Stomach (tissue), 9 donors: Measurements from ENCODE around the gene ALK. TPM values are rescaled to one million over a fixed set of nuclear protein-coding genes. Genes with fewer than 3 reads are reported as not detected.

Experiments
- DNase-seq, 2 donors: peaks; one replicate each; pipeline versions ENCODE4 v3.0.0 to v3.0.0-alpha.2; 2013 to 2019
- H3K27ac ChIP-seq, 5 donors: fragments of 200-600 bp in 4 of 5; sonication (generic) in 4 of 5; one replicate each; pipeline ENCODE4 v1.5.1; 2013 to 2019; ENCODE audit warnings: mild to moderate bottlenecking in 1 of 5, moderate library complexity in 1 of 5
- H3K27me3 ChIP-seq, 3 donors: fragments of 200-600 bp; sonication (generic); one replicate each; pipeline ENCODE4 v1.5.1; 2017 to 2019; ENCODE audit warnings: mixed run types in 1 of 3
- H3K36me3 ChIP-seq, 4 donors: fragments of 200-600 bp; sonication (generic); 1 replicate in 3 of 4; 2 replicates in 1 of 4; pipeline ENCODE4 v1.5.1; 2016 to 2019
- H3K4me1 ChIP-seq, 4 donors: fragments of 200-600 bp; sonication (generic); one replicate each; pipeline ENCODE4 v1.5.1; 2016 to 2019
- H3K4me3 ChIP-seq, 4 donors: fragments of 200-600 bp; sonication (generic) in 3 of 4; one replicate each; pipeline ENCODE4 v1.5.1; 2016 to 2019; ENCODE audit warnings: mild to moderate bottlenecking in 1 of 4
- H3K9me3 ChIP-seq, 4 donors: fragments of 200-600 bp; sonication (generic); one replicate each; pipeline ENCODE4 v1.5.1; 2016 to 2019
- CTCF ChIP-seq, 7 experiments: fragments of 450-650 bp in 4 of 7; fragments of 200-600 bp in 3 of 7; sonication (generic) in 3 of 7; IDR thresholded peaks; one replicate each; pipeline ENCODE4 v1.5.1; 2016 to 2019; ENCODE audit warnings: antibody characterized with exemption in 7 of 7, control low read depth in 2 of 7, mild to moderate bottlenecking in 1 of 7
- EP300 ChIP-seq: sonication (generic); formaldehyde crosslinking; IDR thresholded peaks from one replicate; pipeline ENCODE4 v1.6.1; 2017; ENCODE audit warnings: antibody characterized with exemption
- POLR2A ChIP-seq, 4 donors: fragments of 450-650 bp; IDR thresholded peaks; one replicate each; pipeline ENCODE4 v1.6.1; 2016; ENCODE audit warnings: antibody characterized with exemption in 4 of 4, control low read depth in 2 of 4, mild to moderate bottlenecking in 1 of 4, moderate library complexity in 1 of 4
- POLR2AphosphoS5 ChIP-seq, 3 donors: sonication (generic); formaldehyde crosslinking; IDR thresholded peaks; one replicate each; pipeline ENCODE4 v1.6.1; 2016; ENCODE audit warnings: antibody characterized with exemption in 3 of 3
- WGBS, 5 donors: extraction: QIAGEN DNeasy Blood & Tissue Kit in 3 of 5; methylation state at CpG; one replicate each; pipeline versions ENCODE4 v1.1.5 to v1.1.7; 2013 to 2018; 5-methylcytosine and 5-hydroxymethylcytosine counted together
- intact Hi-C: fragments of 100-400 bp; cut with DNase I; formaldehyde crosslinking; loops from one replicate; pipeline ENCODE4 v1.15.1; 2023; ENCODE audit warnings: low total_unique reads
- polyA plus RNA-seq, 3 donors: library from polyadenylated mRNA; stranded (reverse); fragments of 200-250 nt; gene quantifications; one replicate each; pipeline ENCODE4 v1.2.3, GENCODE V29; 2013
- total RNA-seq, 5 donors: library from RNA; depleted of rRNA; stranded (reverse); fragments of >200 nt; gene quantifications; one replicate each; pipeline versions ENCODE4 v1.1.0 to v1.2.3, GENCODE V29; 2014 to 2016
- donor health status: healthy with polysubstance abuse.
- donor health status: Bipolar disorder and iron deficiency.
- donor health status: healthy.

ALK gene
- total and polyA plus RNA-seq, 8 donors: 0.13 to 0.92 TPM; not detected in 6

- Histone ChIP-seq H3K4me1 (no peaks in the 10 kb centered on the region), H3K9me3 (no peaks in the 10 kb centered on the region), H3K27ac (no peak overlapping the region), H3K27me3 (no peaks in the 10 kb centered on the region), H3K4me3 (no peak overlapping the region), H3K36me3 (no peaks in the 10 kb centered on the region)
- no peak for DNase-seq
- no peak for TF ChIP-seq EP300
- no peak for TF ChIP-seq POLR2A (IDR thresholded peaks at IDR 0.05)
- no peak for TF ChIP-seq POLR2AphosphoS5 (IDR thresholded peaks at IDR 0.05)
- no peak for TF ChIP-seq CTCF (IDR thresholded peaks at IDR 0.05)
- 83 to 100% (median 90%) methylated on average over 1 of the region's 1 CpG for WGBS, 5 donors
- intact Hi-C loops: no loop called here
These were observed 509.0 kb downstream of the ALK start for GRCh38 chr2:29412197-29412925.

GRCh38 chr2:29405707-29406106, 515.7 kb downstream of the ALK start:
- no peaks in the 10 kb centered on the region for H3K9me3 ChIP-seq
- H3K4me3 ChIP-seq: no peak overlapping the region
- intact Hi-C loops: no loop called here

GRCh38 chr2:29405266-29405665, 516.1 kb downstream of the ALK start:
- TF ChIP-seq EP300 (no peak), CTCF (IDR thresholded peaks at IDR 0.05) (no peak), POLR2AphosphoS5 (IDR thresholded peaks at IDR 0.05) (no peak), POLR2A (IDR thresholded peaks at IDR 0.05) (no peak)
- H3K27me3 ChIP-seq: no peaks in the 10 kb centered on the region
- intact Hi-C loops: no loop called here
- H3K4me1 ChIP-seq: peaks cover 0 to 8% (median 3%) of the 10 kb centered on the region in 4 donors
- H3K9me3 ChIP-seq: no peaks in the 10 kb centered on the region
- H3K4me3 ChIP-seq: no peak overlapping the region
- no peaks in the 10 kb centered on the region for H3K36me3 ChIP-seq
- WGBS, 5 donors: 22 to 49% (median 37%) methylated on average over 5 of the region's 5 CpGs
- H3K27ac ChIP-seq: no peak overlapping the region
- peak; percentile 29 to 49 for DNase-seq

More at GRCh38 chr2:29405707-29406106, 515.7 kb downstream of the ALK start:
- peak in 1 of 2 donors; percentile 19 for DNase-seq
- 2 to 17% (median 11%) methylated on average over 2 of the region's 2 CpGs for WGBS, 5 donors
- peaks cover 0 to 8% (median 3%) of the 10 kb centered on the region in 4 donors for H3K4me1 ChIP-seq
- no peaks in the 10 kb centered on the region for H3K36me3 ChIP-seq
- H3K27me3 ChIP-seq: no peaks in the 10 kb centered on the region
- TF ChIP-seq CTCF (IDR thresholded peaks at IDR 0.05): no peak
- TF ChIP-seq EP300: no peak
- no peak for TF ChIP-seq POLR2AphosphoS5 (IDR thresholded peaks at IDR 0.05)
- no peak overlapping the region for H3K27ac ChIP-seq

GRCh38 chr2:29401994-29402393, 519.4 kb downstream of the ALK start:
- H3K27me3 ChIP-seq: no peaks in the 10 kb centered on the region
- H3K4me1 ChIP-seq: peaks cover 0 to 8% (median 3%) of the 10 kb centered on the region in 4 donors
- peak in 1 of 2 donors; percentile 41 for DNase-seq
- intact Hi-C loops: no loop called here
- WGBS, 5 donors: 38 to 59% (median 48%) methylated on average over 7 of the region's 7 CpGs
- no peaks in the 10 kb centered on the region for H3K9me3 ChIP-seq
- TF ChIP-seq POLR2AphosphoS5 (IDR thresholded peaks at IDR 0.05) (peak in 1 of 3 donors; percentile 21), POLR2A (IDR thresholded peaks at IDR 0.05) (no peak)
- no peak overlapping the region for H3K4me3 ChIP-seq
- no peaks in the 10 kb centered on the region for H3K36me3 ChIP-seq
- H3K27ac ChIP-seq: no peak overlapping the region
